Astrocyte (in vitro differentiated cells and primary cell): ENCODE results near the gene ST6GALNAC6.

Source experiments
- CTCF ChIP-seq: IDR thresholded peaks from 2 replicates; pipeline ENCODE4 v1.5.1; 2011; ENCODE audit warnings: low read depth, mild to moderate bottlenecking, inconsistent platforms, low read length, moderate library complexity; ENCODE audit not compliant: insufficient read depth
- EZH2 ChIP-seq: IDR thresholded peaks from 2 replicates; pipeline ENCODE4 v1.6.1; 2012; ENCODE audit warnings: mild to moderate bottlenecking, low read length, inconsistent platforms; ENCODE audit not compliant: insufficient read depth

- TF ChIP-seq CTCF, result no peak
- no peak for TF ChIP-seq EZH2
These were observed 12.9 kb upstream of the ST6GALNAC6 start for GRCh38 chr9:127912296-127912695.
